ENCODE measurements around the gene ARL6IP1. TPM values are rescaled to one million over a fixed set of nuclear protein-coding genes. Genes with fewer than 3 reads are reported as not detected.

The ARL6IP1 gene
- 177 to 465 TPM (median 333 TPM) in 5 replicates for total RNA-seq (2022; extraction: Qiagen RNA extraction; ENCODE audit: low read depth)

GRCh38 chr16:18801145-18801972, at the start of gene ARL6IP1:
ARL6IP1 (minus strand) TSS chr16:18801549; CDS start chr16:18801466, 83 bp downstream.

GRCh38 chr16:18789850-18790706, 11.3 kb downstream of the ARL6IP1 start, which contains the start of gene RPS15A:
RPS15A (minus strand) TSS chr16:18790334; CDS start chr16:18789113, 1,221 bp downstream.

Other genes with a start within 250 kb of the ARL6IP1 start
- gene NOMO2, start 239.5 kb downstream of the ARL6IP1 start, total RNA-seq (2022; extraction: Qiagen RNA extraction; ENCODE audit: low read depth): 103 to 121 TPM (median 110 TPM) in 5 replicates
- gene RPS15A, start 11.2 kb downstream of the ARL6IP1 start, total RNA-seq (2022; extraction: Qiagen RNA extraction; ENCODE audit: low read depth): 2,207 to 2,771 TPM (median 2,512 TPM) in 5 replicates
- gene SMG1, start 124.9 kb upstream of the ARL6IP1 start, total RNA-seq (2022; extraction: Qiagen RNA extraction; ENCODE audit: low read depth): 9.4 to 22.6 TPM (median 21.9 TPM) in 5 replicates
- 7.6 to 12.2 TPM (median 10.8 TPM) in 5 replicates for gene TMC7, start 182.4 kb upstream of the ARL6IP1 start, total RNA-seq (2022; extraction: Qiagen RNA extraction; ENCODE audit: low read depth)

Measured in A549 treated with RU486 at 1 μM for 4 hours (cell line).